Fibroblast of villous mesenchyme (primary cell): Measurements from ENCODE around the gene FAM209B. TPM values are rescaled to one million over a fixed set of nuclear protein-coding genes. Genes with fewer than 3 reads are reported as not detected.

Source experiments
- DNase-seq: peaks from one replicate; pipeline ENCODE4 v3.0.0-alpha.2; 2010; ENCODE audit warnings: low read depth
- H3K4me3 ChIP-seq: 2 replicates; pipeline ENCODE4 v1.5.1; 2011; ENCODE audit warnings: low read depth, mild to moderate bottlenecking, low read length
- total RNA-seq: library from RNA; depleted of rRNA; stranded (reverse); fragments of >200 nt; gene quantifications from 2 replicates; pipeline ENCODE4 v1.2.3, GENCODE V29; 2012
- TF ChIP-seq, protein P1 (sequence below): IDR thresholded peaks from 2 replicates; pipeline ENCODE4 v1.5.1; 2012; ENCODE audit warnings: low read depth, mild to moderate bottlenecking, low read length; ENCODE audit not compliant: insufficient read depth

FAM209B gene
- total RNA-seq, 1 donor, result not detected

DNA sequence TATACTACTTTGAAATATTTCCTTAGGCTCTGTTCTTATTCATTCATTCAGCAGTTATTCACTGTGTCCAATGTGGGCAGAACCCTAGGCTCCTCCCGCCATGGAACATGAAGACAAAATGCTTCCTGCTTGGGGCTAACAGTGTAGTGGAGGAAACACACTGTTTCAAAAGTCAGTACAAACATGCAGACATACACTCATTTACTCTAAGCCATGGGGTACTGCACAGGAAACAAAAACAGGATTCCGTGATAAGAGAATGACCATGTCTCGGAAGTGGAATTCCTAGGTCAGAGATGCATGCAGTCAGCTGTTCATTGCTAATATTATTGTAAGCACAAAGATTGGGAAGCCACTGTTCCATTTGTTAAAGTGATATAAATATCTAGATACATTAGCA lies 26.9 kb upstream of the FAM209B start:
- no peak for DNase-seq
- TF ChIP-seq, protein P1, sequence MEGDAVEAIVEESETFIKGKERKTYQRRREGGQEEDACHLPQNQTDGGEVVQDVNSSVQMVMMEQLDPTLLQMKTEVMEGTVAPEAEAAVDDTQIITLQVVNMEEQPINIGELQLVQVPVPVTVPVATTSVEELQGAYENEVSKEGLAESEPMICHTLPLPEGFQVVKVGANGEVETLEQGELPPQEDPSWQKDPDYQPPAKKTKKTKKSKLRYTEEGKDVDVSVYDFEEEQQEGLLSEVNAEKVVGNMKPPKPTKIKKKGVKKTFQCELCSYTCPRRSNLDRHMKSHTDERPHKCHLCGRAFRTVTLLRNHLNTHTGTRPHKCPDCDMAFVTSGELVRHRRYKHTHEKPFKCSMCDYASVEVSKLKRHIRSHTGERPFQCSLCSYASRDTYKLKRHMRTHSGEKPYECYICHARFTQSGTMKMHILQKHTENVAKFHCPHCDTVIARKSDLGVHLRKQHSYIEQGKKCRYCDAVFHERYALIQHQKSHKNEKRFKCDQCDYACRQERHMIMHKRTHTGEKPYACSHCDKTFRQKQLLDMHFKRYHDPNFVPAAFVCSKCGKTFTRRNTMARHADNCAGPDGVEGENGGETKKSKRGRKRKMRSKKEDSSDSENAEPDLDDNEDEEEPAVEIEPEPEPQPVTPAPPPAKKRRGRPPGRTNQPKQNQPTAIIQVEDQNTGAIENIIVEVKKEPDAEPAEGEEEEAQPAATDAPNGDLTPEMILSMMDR, result no peak
- H3K4me3 ChIP-seq, result no peak overlapping the region

DNA sequence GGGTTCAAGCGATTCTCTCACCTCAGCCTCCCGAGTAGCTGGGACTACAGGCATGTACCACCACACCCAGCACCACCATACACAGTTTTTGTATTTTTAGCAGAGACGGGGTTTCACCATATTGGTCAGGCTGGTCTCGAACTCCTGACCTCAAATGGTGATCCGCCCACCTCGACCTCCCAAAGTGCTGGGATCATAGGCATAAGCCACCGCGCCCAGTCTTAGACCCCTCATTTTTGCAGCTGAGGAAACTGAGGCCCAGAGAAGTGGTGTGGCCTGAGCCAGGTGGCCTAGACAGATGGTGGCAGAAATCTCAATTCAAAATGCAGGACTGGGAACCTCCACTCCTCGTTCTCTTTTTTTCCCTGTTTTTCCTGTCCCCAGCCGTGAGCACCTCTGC lies 21.1 kb upstream of the FAM209B start:
- H3K4me3 ChIP-seq, result no peak overlapping the region
- DNase-seq, result no peak
- TF ChIP-seq, protein P1, result no peak

DNA sequence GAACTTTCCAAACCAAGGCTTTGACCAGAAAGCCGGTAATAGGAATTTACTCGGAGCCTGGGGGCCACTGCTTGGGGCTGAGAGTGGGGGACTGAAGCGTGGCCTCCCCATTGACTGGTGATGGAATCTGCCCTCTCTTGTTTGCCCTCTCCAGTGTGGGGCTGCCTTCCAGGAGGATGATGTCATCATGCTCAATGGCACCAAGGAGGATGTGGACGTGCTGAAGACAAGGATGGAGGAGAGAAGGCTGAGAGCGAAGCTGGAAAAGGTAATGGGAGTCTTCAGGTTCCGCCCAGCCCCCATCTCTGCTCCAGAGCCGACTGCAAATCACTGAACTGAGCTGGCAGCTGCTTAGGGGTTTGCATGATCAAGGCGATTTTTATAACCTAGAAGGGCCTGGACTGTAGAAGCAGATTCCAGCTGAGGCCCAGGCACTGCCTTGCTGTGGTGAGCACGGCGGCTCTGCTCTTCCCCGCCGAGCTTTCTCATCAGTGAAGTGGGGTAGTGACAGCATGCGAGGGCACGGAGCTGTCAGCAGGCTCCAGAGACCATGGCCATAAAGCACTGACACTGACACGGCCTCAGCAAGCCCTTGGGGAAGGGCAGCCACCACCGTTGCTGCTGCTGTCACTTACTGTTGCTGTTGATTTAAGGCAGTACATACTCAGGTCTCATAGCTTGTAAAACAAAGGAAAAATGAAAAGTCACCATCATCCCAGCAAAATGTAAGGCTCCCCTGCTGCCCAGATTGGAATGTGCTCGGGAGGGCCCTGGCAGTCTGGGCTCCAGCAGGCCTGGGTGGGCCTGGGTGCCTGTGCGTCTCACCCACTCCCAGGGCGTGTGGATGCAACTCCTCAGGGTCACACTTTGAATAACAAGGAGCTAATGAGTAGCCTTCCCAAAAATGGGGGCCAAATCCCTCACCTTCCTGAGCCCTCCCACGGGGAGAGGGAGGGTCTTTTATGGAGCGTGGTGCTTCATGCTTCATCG lies 19.6 kb upstream of the FAM209B start:
- TF ChIP-seq, protein P1, result no peak
- no peak for DNase-seq
- no peak overlapping the region for H3K4me3 ChIP-seq

DNA sequence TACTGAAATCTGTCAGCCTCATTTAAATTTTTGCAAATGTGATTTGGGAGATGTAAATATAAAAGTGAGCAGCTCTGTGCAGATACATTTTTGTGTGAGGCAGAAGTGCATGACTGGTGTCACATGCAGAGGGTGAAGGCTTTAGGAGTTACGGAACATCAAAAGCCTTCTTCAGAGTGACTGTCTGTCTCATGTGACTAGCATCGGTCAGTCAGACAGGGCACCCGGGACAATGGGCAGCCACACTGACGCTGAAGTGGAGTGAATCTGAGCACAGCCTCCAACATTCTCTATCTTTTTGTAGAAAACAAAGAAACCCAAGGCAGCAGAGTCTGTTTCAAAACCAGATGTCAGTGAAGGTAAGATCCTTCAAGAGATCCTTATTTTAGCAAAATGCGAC lies 16.4 kb upstream of the FAM209B start:
- H3K4me3 ChIP-seq, result no peak overlapping the region
- DNase-seq, result no peak
- TF ChIP-seq, protein P1, result no peak

DNA sequence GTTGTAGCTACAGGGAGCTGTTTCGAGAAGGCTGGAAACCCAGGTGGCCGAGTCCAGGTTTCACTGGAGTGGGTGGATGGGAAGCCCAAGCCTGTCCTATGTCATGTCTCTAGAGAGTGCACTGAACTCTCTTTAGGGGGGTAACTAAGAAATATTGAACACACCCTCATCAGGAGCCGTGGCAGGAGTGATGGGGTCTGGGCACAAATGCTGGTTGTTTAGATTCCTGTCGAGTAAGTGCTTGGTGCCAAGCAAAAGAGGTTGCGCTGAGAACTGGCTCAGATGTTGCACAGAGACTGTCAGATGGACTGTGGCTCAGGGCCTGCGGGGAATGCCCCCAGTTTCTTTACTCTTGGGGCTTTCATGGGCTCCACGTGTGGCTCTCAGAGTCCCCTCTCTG lies 15.8 kb upstream of the FAM209B start:
- no peak for DNase-seq
- TF ChIP-seq, protein P1, result no peak
- no peak overlapping the region for H3K4me3 ChIP-seq

DNA sequence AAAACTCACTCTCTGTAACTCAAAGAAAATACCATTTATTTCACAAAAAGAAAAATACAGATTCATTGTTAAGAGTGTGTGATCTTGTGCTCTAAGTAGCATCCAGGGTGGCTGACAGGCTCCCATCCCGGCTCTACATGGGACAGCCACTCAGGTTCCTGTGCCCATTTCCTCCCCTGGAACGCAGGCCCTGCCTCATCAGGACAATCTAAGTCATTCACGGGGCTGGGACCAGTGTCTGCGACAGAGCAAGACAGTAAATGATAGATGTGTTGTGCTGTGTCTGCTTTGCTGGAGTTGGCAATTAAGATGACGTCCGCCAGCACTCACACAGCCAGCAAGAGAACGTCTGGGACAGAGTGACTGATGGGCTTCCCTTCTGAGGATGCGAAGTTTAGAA lies 15.4 kb upstream of the FAM209B start:
- TF ChIP-seq, protein P1, result no peak
- no peak for DNase-seq

DNA sequence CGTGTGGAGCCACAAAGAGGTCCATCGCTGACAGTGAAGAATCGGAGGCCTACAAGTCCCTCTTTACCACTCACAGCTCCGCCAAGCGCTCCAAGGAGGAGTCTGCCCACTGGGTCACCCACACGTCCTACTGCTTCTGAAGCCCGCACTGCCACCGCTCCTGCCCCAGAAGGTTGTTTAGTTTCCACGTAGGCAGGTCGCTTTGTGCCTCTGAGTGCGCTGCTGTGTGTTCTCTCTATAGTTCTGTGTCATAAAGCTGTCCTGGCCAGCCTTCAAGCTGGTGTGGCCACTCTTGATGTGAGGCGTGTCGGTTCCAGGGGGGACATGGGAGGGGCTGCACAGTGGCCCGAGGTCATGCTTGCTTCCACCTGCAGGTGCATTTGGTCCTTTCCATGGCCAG lies 14.9 kb upstream of the FAM209B start:
- TF ChIP-seq, protein P1, result no peak
- H3K4me3 ChIP-seq, result no peak overlapping the region
- DNase-seq, result no peak

More for the DNA sequence above, 15.4 kb upstream of the FAM209B start:
- H3K4me3 ChIP-seq, result no peak overlapping the region
